HepG2 (cell line): Measurements from ENCODE around the gene FBXO24. TPM values are rescaled to one million over a fixed set of nuclear protein-coding genes. Genes with fewer than 3 reads are reported as not detected.

ENCODE experiments used
- ATAC-seq: fragments of 200-7000 bp; cut with Tn5 transposase; 3 replicates; pipeline ENCODE4 v1.9.1; 2020; ENCODE audit warnings: mild to moderate bottlenecking, moderate library complexity
- BruUV-seq: library from RNA; stranded (reverse); fragments of 400-500 nt; replicated peaks from 2 replicates; lab custom pipeline; 2021; lab: Mats Ljungman, UMichigan
- CTCF ChIA-PET: fragments of 300-600 bp; formaldehyde crosslinking; extraction: SDS; loops from one replicate; lab custom pipeline; 2021; ENCODE audit warnings: low total read pairs, inconsistent platforms, low intra/inter-chr PET ratio; lab: Yijun Ruan, JAX
- POLR2A ChIA-PET: fragments of 350-600 bp; sonication (Branson Sonifier 250); formaldehyde crosslinking; loops from one replicate; lab custom pipeline; 2020; ENCODE audit warnings: antibody characterized with exemption, inconsistent platforms; lab: Yijun Ruan, JAX
- DNase-seq: peaks from one replicate; pipeline ENCODE4 v3.0.0-alpha.2; 2015; ENCODE audit warnings: low spot score
- FAIRE-seq: peaks from 3 replicates; lab custom pipeline; 2011; peaks lifted over from hg19 to GRCh38; lab: Jason Lieb, UNC
- H2AFZ ChIP-seq: one replicate; pipeline ENCODE4 v1.6.1; 2011; ENCODE audit warnings: low read length, inconsistent platforms
- H3K27ac ChIP-seq: fragments of 300-600 bp; 3 replicates; pipeline ENCODE4 v1.8.0; 2011; ENCODE audit warnings: mixed run types, mild to moderate bottlenecking, mixed read lengths, low read length, inconsistent platforms; ENCODE audit not compliant: insufficient read depth; ENCODE audit errors: extremely low read length
- H3K27me3 ChIP-seq, 2 experiments: fragments of 200-600 bp in 1 of 2; 2 replicates in 1 of 2; 3 replicates in 1 of 2; pipeline versions ENCODE4 v1.6.0 to v1.8.0; 2011; ENCODE audit warnings: low read length in 2 of 2, mild to moderate bottlenecking in 2 of 2, moderate library complexity in 2 of 2, inconsistent platforms in 1 of 2; ENCODE audit not compliant: insufficient read depth in 2 of 2, control insufficient read depth in 1 of 2
- H3K36me3 ChIP-seq, 2 experiments: fragments of 200-600 bp in 1 of 2; replicated peaks in 1 of 2; 2 replicates in 1 of 2; 3 replicates in 1 of 2; pipeline versions ENCODE4 v1.5.1 to v1.8.0; 2011; ENCODE audit warnings: low read length in 2 of 2, inconsistent platforms in 1 of 2; ENCODE audit not compliant: insufficient read depth in 2 of 2, control insufficient read depth in 1 of 2
- H3K4me1 ChIP-seq: 2 replicates; pipeline ENCODE4 v1.5.1; 2012; ENCODE audit warnings: low read length, inconsistent platforms; ENCODE audit not compliant: insufficient read depth
- H3K4me2 ChIP-seq: 2 replicates; pipeline ENCODE4 v1.6.0; 2011; ENCODE audit warnings: low read depth, low read length, inconsistent platforms
- H3K4me3 ChIP-seq, 3 experiments: fragments of 200-600 bp in 1 of 3; sonication (generic), shearing (Covaris generic) in 1 of 3; replicated peaks in 1 of 3; 2 replicates each; pipeline ENCODE4 v1.5.1; 2011 to 2016; ENCODE audit warnings: low read length in 3 of 3, inconsistent platforms in 2 of 3, low read depth in 2 of 3, mild to moderate bottlenecking in 2 of 3, control low read depth in 1 of 3, mixed read lengths in 1 of 3; ENCODE audit not compliant: insufficient read depth in 1 of 3
- H3K79me2 ChIP-seq: one replicate; pipeline ENCODE4 v1.6.1; 2011; ENCODE audit warnings: low read length, inconsistent platforms; ENCODE audit not compliant: insufficient read depth
- H3K9ac ChIP-seq: 2 replicates; pipeline ENCODE4 v1.6.0; 2011; ENCODE audit warnings: mild to moderate bottlenecking, low read depth, low read length, inconsistent platforms; ENCODE audit not compliant: insufficient read depth
- H3K9me3 ChIP-seq: 2 replicates; pipeline ENCODE4 v1.5.1; 2012; ENCODE audit warnings: mild to moderate bottlenecking, low read length
- H4K20me1 ChIP-seq: 2 replicates; pipeline ENCODE4 v1.6.0; 2011; ENCODE audit warnings: inconsistent platforms, mild to moderate bottlenecking, low read length, moderate library complexity; ENCODE audit not compliant: insufficient read depth
- BRF2 ChIP-seq: sonication (generic); formaldehyde crosslinking; IDR thresholded peaks from 2 replicates; pipeline ENCODE4 v1.8.1; 2022; ENCODE audit warnings: mild to moderate bottlenecking, missing genetic modification reagents
- ETV6 ChIP-seq: sonication (generic); formaldehyde crosslinking; conservative IDR thresholded peaks from 2 replicates; pipeline ENCODE4 v1.4.0; 2020; ENCODE audit warnings: missing genetic modification reagents
- FOXK1 ChIP-seq: sonication (generic); formaldehyde crosslinking; IDR thresholded peaks from 2 replicates; pipeline ENCODE4 v1.4.0; 2020; ENCODE audit warnings: low read depth, missing genetic modification reagents, borderline replicate concordance
- NFYB ChIP-seq: sonication (generic); formaldehyde crosslinking; IDR thresholded peaks from 2 replicates; pipeline ENCODE4 v1.4.0; 2020; ENCODE audit warnings: missing genetic modification reagents
- RFXAP ChIP-seq: sonication (generic); formaldehyde crosslinking; IDR thresholded peaks from 2 replicates; pipeline ENCODE4 v1.4.0; 2020; ENCODE audit warnings: missing genetic modification reagents, borderline replicate concordance
- SATB2 ChIP-seq: sonication (generic); formaldehyde crosslinking; IDR thresholded peaks from 2 replicates; pipeline ENCODE4 v1.5.0; 2020; ENCODE audit warnings: missing genetic modification reagents
- TBX2 ChIP-seq: sonication (generic); formaldehyde crosslinking; IDR thresholded peaks from 2 replicates; pipeline ENCODE4 v1.5.0; 2020; ENCODE audit warnings: missing genetic modification reagents, mild to moderate bottlenecking, borderline replicate concordance
- ZBTB40 ChIP-seq, 2 experiments: fragments of 450-650 bp in 1 of 2; sonication (generic) in 1 of 2; formaldehyde crosslinking in 1 of 2; IDR thresholded peaks; 2 replicates each; pipeline versions ENCODE4 v1.6.1 to v1.8.0; 2016 to 2022; ENCODE audit warnings: antibody characterized with exemption in 1 of 2, mild to moderate bottlenecking in 1 of 2, missing genetic modification reagents in 1 of 2
- ZFAT ChIP-seq: sonication (generic); formaldehyde crosslinking; conservative IDR thresholded peaks from 2 replicates; pipeline ENCODE4 v1.8.1; 2023; ENCODE audit warnings: missing genetic modification reagents, inconsistent platforms
- ZNF589 ChIP-seq: sonication (generic); formaldehyde crosslinking; conservative IDR thresholded peaks from 2 replicates; pipeline ENCODE4 v1.8.0; 2022; ENCODE audit warnings: mild to moderate bottlenecking, moderate library complexity, missing genetic modification reagents
- ZNF740 ChIP-seq: sonication (generic); formaldehyde crosslinking; IDR thresholded peaks from 2 replicates; pipeline ENCODE4 v1.4.0; 2020; ENCODE audit warnings: missing genetic modification reagents
- ZNF850 ChIP-seq: sonication (generic); formaldehyde crosslinking; conservative IDR thresholded peaks from 2 replicates; pipeline ENCODE4 v1.9.0; 2021; ENCODE audit warnings: mild to moderate bottlenecking, missing genetic modification reagents
- WGBS: methylation state at CpG from one replicate; pipeline ENCODE4 v1.1.6; 2017; ENCODE audit warnings: low lambda C conversion rate; 5-methylcytosine and 5-hydroxymethylcytosine counted together
- in situ Hi-C: cut with HindIII; loops from 2 replicates; pipeline ENCODE4 v1.10.0; 2017; ENCODE audit warnings: low pct_unique_long_range_greater_than_20kb; ENCODE audit not compliant: extremely low pct_ligation_motif_present
- intact Hi-C: fragments of 100-400 bp; cut with micrococcal nuclease; formaldehyde crosslinking; loops from one replicate; pipeline ENCODE4 v1.10.0; 2022; ENCODE audit not compliant: unreplicated experiment
- polyA plus RNA-seq, 8 experiments: library from polyadenylated mRNA; depleted of rRNA in 3 of 8; stranded (reverse) in 7 of 8; unstranded in 1 of 8; fragments of >200 nt; fragmentation: Illumina TruSeq in 4 of 8; extraction: Trizol in 4 of 8; gene quantifications; 2 replicates each; pipeline versions ENCODE4 v1.2.1 to v1.2.3, GENCODE V29; 2011 to 2016; ENCODE audit warnings: low read depth in 4 of 8, missing spikeins in 1 of 8, mixed read lengths in 1 of 8; ENCODE audit not compliant: insufficient read depth in 1 of 8
- total RNA-seq, 5 experiments: library from RNA; depleted of rRNA; stranded (reverse); fragments of >200 nt; fragmentation: Illumina TruSeq; extraction: Trizol; gene quantifications; 2 replicates each; pipeline ENCODE4 v1.2.3, GENCODE V29; 2016; ENCODE audit warnings: low read depth in 1 of 5

Gene FBXO24
- total and polyA plus RNA-seq, 2 of the 13 experiments (the other 11 are each of a cell fraction or from before 2014, with no cell fraction given): 0.20 to 0.55 TPM

GRCh38 chr7:100611983-100612729 is 26.0 kb downstream of the FBXO24 start, which contains the start of gene MOSPD3:
Gene MOSPD3 (plus strand): TSS chr7:100612540. CDS start chr7:100612792, 252 bp downstream.
- no peaks in the 10 kb centered on the region for H3K27me3 ChIP-seq
- ATAC-seq (peak; percentile 94), DNase-seq (peak; percentile 99), FAIRE-seq (peak; percentile 99)
- BruUV-seq: no TSS peak
- H3K4me3 ChIP-seq: peak within 1 kb of the TSS; percentile 61 to 81 (median 77)
- peak within 1 kb of the TSS; percentile 95 for H3K4me2 ChIP-seq
- H3K27ac ChIP-seq: peak within 1 kb of the TSS; percentile 95
- H3K36me3 ChIP-seq: no peaks in the 10 kb centered on the region
- peak within 1 kb of the TSS; percentile 34 for H2AFZ ChIP-seq
- H3K4me1 ChIP-seq: peaks cover 29% of the 10 kb centered on the region
- 0% methylated on average over 14 of the region's 61 CpGs for WGBS
- in situ Hi-C loops: loop anchor here (5.0 kb wide), 1 partner anchor 80 kb away; the partner anchor contains the start of gene GIGYF1
- H4K20me1 ChIP-seq: no peaks in the 10 kb centered on the region
- POLR2A ChIA-PET: interaction anchor here (0.7 to 3.7 kb wide), 34 partner anchors 9 to 263 kb away, joined by 3 to 61 read pairs (median 6); partner anchors contain the start of genes ACTL6B, AGFG2, EPHB4 and FBXO24
- intact Hi-C loops: loop anchor here (1.0 to 5.0 kb wide), 2 partner anchors 26 to 80 kb away; partner anchors contain the start of genes FBXO24, GIGYF1 and LRCH4
- H3K9me3 ChIP-seq: no peaks in the 10 kb centered on the region
- no peaks in the 10 kb centered on the region for H3K79me2 ChIP-seq
- CTCF ChIA-PET: interaction anchor here (0.6 kb wide), 1 partner anchor 94 kb away, joined by 3 read pairs; the partner anchor contains the start of gene POP7
- H3K9ac ChIP-seq: peak within 1 kb of the TSS; percentile 79
- TF ChIP-seq NFYB (CRISPR knock-in tag): peak; percentile 92
- no peak for TF ChIP-seq ETV6 (CRISPR knock-in tag)
- TF ChIP-seq TBX2: peak; percentile 32; the same call in 1 of the 2 replicates
- peak; percentile 25; the same call in 1 of the 2 replicates for TF ChIP-seq FOXK1 (CRISPR knock-in tag)
- TF ChIP-seq BRF2: no peak
- TF ChIP-seq ZBTB40 (IDR thresholded peaks at IDR 0.05): no peak
- TF ChIP-seq ZBTB40 (CRISPR knock-in tag; IDR thresholded peaks at IDR 0.05): no peak
- TF ChIP-seq SATB2 (CRISPR knock-in tag): 0 out of 2 replicates have a peak, but pooled peaks have one; percentile 4
- no peak for TF ChIP-seq ZNF740 (CRISPR knock-in tag)
- no peak for TF ChIP-seq ZNF589 (CRISPR knock-in tag)
- no peak for TF ChIP-seq ZNF850
- peak; percentile 97 for TF ChIP-seq RFXAP
- TF ChIP-seq ZFAT (CRISPR knock-in tag): no peak
